Right lung (tissue), 5 donors: ENCODE data around the gene SCN2B. TPM values are rescaled to one million over a fixed set of nuclear protein-coding genes. Genes with fewer than 3 reads are reported as not detected.

Experiments used
- DNase-seq, 2 donors: peaks; one replicate each; pipeline ENCODE4 v3.0.0-alpha.2; 2013
- polyA plus RNA-seq, 5 donors: library from polyadenylated mRNA; unstranded; fragments of 120-200 nt; gene quantifications; one replicate each; pipeline versions ENCODE4 v1.2.1 to v1.2.3, GENCODE V29; 2013; ENCODE audit warnings: inconsistent platforms in 1 of 5, low replicate concordance in 1 of 5; ENCODE audit not compliant: insufficient read length in 5 of 5, insufficient read depth in 1 of 5

SCN2B gene
- polyA plus RNA-seq, 5 donors: 4.0 to 5.7 (median 4.9) TPM

DNA sequence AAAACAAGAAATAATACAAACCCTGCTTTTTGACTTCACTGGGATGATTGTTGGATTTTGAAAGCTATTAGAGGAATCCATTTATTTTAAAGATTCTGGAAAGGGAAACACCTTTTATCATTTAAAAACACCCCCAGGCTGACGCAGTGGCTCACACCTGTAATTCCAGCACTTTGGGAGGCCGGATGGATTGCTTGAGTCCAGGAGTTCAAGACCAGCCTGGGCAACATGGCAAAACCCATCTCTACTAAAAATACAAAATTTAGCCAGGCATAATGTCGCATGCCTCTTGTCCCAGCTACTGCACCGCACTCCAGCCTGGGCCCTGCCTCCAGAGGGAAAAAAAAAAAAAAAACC lies 317 bp upstream of the SCN2B start:
- DNase-seq: no peak

DNA sequence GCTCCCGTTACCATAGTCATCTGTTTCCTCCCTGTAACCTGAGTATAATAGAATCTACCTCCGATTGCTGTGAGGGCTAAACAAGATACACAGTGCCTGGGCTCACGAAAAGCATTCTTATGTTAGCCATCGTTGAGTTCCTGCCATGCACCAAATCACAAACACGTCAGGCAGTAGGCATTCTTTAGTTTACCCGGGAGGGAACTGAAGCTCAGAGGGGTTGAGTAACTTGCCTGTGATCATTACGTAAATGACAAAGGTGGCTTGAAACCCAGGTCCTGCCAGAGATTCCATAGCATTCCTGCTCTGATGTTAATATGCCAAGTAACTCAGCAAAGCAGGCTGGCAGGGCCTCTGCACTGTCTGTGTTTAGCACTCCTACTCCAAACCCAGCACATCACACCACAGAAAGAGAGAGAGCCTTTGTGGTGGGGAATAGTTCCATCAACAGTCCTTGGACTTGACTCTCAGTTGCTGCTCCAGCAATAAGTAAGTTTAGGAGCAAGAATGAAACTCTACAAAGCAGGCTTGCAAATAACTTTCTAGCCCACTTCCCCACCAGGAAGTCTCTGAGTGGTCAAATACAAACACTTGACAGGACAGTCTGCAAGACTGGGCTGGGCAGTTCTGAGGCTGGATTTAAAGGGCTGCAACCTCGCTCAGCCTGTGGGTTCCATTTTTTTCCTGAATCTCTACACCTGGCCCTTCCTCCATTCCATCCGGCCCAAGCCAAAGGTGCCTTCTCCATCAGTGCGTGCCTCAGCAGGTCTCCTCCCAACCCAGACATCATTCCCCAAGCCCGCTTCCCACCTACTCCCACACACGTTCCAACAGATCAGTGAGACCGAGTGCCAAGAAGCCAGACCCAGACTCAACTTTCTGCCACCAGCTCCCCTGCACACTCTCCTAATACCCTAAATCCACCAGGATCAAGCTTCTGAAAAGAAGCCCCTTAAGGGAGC lies 1.1 kb downstream of the SCN2B start:
- no peak for DNase-seq

- DNase-seq: no peak
Measured at GRCh38 chr11:118174006-118174567, 2.4 kb downstream of the SCN2B start.

GRCh38 chr11:118172356-118172755 lies 4.1 kb downstream of the SCN2B start:
- no peak for DNase-seq

- peak; percentile 53 to 73 for DNase-seq
Measured at GRCh38 chr11:118171269-118172062, 5.0 kb downstream of the SCN2B start.

DNA sequence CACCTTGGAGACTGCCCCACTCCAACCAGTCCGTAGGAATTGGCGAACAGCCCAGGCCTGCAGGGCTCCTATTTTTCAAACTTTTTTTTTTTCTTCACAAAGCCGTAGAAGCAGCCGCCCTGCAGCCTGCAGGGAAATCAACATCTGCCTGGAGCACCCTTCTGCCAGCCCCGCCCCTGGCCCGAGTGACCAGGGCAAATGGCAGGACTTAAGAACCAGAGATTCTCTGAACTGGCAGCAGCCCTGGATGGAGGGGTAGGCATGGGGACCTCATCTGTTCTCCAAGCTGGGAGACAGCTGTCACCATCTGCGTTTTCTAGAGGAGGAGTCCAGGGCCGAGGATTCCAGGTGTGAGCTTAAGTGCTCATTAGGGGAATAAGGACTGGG lies 5.6 kb downstream of the SCN2B start:
- no peak for DNase-seq

DNA sequence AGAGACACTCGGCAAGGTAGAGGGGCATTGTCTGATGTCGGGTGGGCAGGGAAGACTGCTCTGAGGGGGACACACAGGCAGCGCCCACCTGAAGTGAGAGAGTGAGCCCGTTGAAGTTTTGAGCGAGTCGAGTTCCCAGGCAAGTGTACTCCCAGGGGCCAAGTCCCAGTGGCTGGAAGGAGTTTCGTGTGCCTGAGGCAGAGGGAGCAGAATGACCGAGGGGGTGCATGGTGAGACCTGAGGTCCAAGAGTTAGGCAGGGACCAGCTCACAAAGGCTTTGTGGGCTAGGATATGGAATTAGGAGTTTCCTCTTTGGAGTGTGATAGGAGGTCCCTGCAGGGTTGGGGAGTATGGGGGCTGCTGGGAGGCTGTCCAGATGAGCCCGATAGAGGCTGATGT lies 6.2 kb downstream of the SCN2B start:
- DNase-seq: no peak

DNA sequence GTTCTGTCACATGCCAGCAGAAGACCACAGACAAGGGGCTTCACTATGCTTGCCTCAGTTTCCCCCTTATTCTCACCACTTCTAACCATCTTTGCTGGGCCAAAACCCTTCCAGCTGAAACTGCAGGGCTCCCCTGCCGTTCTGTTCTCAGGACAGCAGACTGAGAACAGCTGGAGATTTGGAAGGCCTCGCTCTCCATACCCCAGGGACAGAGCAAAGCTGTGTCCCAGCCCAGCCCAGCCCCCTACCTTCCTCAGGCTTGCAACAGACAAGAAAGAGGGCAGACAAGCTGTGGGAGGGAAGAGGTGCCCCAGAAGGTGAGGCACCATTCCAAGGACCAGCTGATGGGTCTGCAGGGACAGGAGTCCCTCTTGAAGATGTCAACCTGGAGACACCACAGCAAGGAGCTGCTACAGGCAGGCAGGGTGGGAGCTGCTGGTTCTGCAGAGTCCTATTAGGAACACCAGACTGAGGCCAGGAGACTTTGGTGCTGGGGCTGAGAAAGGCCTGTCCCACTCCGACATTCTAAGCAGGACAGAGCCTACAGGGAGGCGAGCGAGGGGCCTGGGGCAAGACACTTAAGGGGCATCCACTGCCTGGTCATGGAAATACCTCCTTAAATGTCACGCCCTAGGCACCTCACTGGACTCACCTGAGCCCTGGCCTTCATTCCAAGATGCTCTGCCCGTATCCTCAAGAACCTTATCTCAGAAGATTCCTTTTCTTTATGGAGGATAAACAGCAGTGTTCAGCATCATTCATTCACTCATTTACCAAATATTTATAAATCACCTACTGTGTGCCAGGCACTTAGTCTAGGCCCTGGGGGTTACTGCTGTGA lies 6.9 kb downstream of the SCN2B start:
- DNase-seq: no peak

DNA sequence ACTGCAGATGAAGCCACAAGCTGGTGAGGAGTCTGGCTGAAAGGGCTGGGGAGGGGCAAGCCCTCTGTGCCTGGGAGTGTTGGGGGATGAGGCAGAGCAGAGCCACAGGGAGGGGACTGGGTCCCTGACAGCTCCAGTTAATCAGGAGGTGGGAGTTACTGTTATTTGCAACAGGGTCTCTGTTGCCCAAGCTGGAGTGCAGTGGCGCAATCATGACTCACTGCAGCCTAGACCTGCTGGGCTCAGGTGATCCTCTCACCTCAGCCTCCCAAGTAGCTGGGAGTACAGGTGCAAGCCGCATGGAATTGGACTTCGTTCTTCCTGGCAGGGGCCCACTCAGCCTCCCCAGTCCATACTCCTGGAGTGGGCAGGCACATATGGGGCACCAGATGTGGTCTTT lies 7.7 kb downstream of the SCN2B start:
- DNase-seq: no peak

GRCh38 chr11:118168316-118168715 lies 8.1 kb downstream of the SCN2B start:
- no peak for DNase-seq

GRCh38 chr11:118167906-118168305 lies 8.5 kb downstream of the SCN2B start:
- DNase-seq: no peak

DNA sequence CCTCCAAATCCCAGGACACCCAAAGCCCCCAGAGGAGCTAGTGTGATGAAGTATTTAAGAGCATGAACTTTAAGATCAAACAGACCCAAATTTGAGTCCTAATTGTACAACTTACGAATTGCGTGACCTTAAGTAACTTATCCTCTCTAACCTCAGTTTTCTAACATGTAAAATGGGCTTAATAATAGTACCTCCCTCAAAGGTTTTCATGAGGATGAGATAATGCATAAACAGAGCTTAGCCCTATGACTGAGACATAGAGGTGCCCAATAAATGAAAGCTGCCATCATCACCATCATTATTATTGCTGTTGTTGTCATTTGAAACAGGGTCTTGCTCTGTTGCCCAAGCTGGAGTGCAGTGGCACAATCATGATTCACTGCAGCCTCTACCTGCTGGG lies 9.2 kb downstream of the SCN2B start:
- no peak for DNase-seq

- no peak for DNase-seq
Measured at GRCh38 chr11:118166641-118167040, 9.8 kb downstream of the SCN2B start.

DNA sequence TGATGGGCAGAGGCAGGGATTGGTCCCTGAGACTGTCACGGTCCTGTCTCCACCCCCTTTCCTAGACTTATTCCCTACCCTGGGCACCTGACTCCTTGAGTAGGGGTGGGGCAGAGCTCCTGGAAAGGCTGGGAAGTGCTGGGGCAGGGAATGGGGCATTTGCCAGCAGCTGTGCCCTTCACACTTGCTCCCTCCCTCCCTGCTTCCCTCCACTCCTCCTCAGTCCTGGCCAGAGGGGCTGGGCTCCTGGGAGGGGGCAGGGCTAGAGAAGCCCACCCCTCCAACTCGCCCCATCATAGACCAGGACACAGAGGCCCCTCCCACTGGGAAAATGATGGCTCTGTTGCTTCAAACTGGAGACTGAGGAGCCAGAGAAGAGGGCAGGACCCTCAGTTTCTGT lies 11.6 kb downstream of the SCN2B start:
- DNase-seq: no peak

GRCh38 chr11:118163494-118163893 lies 12.9 kb downstream of the SCN2B start:
- DNase-seq: no peak

GRCh38 chr11:118162846-118163245 lies 13.6 kb downstream of the SCN2B start:
- no peak for DNase-seq

DNA sequence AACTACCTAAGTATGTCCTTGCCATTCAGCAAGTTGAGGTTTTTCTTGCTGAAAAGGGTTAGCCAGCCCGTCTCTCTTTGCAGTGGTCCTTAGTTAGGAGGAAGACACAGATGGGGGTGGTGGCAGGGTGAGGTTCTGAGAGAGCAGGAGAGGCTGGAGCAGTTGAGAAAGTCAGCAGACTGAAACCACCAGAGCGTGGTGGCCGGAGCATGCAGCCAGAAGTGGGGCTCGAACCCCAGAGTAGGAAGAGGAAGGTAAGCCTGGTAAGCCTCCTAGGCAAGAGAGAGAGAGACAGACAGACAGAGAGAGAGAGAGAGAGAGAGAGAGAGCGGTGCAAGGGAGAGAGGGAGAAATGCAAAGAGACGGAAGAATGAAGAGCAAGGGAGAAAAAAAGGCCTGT lies 14.7 kb downstream of the SCN2B start:
- DNase-seq: no peak

- DNase-seq: no peak
Measured at GRCh38 chr11:118157186-118157895, 19.1 kb downstream of the SCN2B start.

- no peak for DNase-seq
Measured at GRCh38 chr11:118156531-118157185, 19.8 kb downstream of the SCN2B start.

DNA sequence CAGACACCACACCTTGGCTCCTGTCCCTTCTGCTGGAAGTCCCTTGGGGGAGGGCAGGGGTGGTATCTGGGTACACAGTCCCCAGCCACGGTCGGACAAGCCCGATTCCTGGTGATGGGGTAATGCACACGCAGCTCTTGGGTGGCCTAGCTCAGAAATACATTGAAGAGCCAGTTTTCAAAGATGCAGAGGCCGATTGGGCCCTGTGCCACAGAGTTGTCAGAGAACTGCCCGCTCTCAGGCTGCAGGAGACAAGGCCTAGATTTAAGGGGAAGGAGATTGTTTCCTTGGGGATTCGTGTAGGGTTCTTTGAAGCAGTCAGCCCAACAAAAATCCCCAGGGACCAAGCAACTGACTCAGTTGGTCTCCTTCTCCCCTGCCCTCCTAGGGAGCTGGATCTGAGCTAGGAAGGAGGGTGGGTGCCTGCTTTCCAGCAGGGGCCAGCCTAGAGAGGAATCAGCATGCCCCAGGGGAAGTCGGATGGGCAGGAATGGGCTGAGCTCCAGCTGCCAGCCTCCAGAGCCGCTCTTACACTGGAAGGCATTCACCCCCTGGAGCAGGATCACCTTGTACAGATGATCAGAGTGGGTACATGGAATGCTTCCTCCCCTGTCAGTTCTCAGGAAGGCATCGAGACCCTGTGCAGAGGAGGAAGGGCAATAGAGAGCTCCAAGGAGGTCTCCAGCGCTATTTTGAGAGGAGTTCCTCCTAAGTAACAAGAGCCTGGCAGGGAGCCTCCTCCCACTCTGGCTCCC lies 20.5 kb downstream of the SCN2B start:
- DNase-seq: no peak
